HCT116 (cell line): ENCODE data around the gene ADGRD1. TPM values are rescaled to one million over a fixed set of nuclear protein-coding genes. Genes with fewer than 3 reads are reported as not detected.

ENCODE experiments used
- ATAC-seq: fragments of 200-7000 bp; cut with Tn5 transposase; 2 replicates; pipeline ENCODE4 v1.9.1; 2020; ENCODE audit warnings: mild to moderate bottlenecking, moderate library complexity
- BruUV-seq: library from RNA; stranded (reverse); fragments of 400-500 nt; replicated peaks from 2 replicates; lab custom pipeline; 2021; lab: Mats Ljungman, UMichigan
- CTCF ChIA-PET: fragments of 300-600 bp; sonication (Branson Sonifier 250); formaldehyde crosslinking; loops from one replicate; lab custom pipeline; 2021; ENCODE audit warnings: antibody characterized with exemption; lab: Charles Lee
- POLR2A ChIA-PET: fragments of 300-600, 350-600 bp; sonication (Branson Sonifier 250); formaldehyde crosslinking; loops from one replicate; lab custom pipeline; 2021; ENCODE audit warnings: antibody characterized with exemption; lab: Charles Lee
- RAD21 ChIA-PET, 2 experiments: fragments of 300-600 bp; sonication (Branson Sonifier 250); formaldehyde crosslinking; loops; one replicate each; lab custom pipeline; 2023; ENCODE audit warnings: low total read pairs in 2 of 2; ENCODE audit not compliant: uncharacterized antibody in 2 of 2, unreplicated experiment in 2 of 2, low non-redundant PET in 1 of 2; lab: Charles Lee
- DNase-seq: peaks from one replicate; pipeline ENCODE4 v3.0.0-alpha.2; 2010; ENCODE audit warnings: low read depth, low spot score
- H2AFZ ChIP-seq: fragments of 200-600 bp; shearing (Covaris generic), sonication (generic); 2 replicates; pipeline ENCODE4 v1.6.1; 2017; ENCODE audit warnings: low read depth, mixed run types, mixed read lengths, antibody characterized with exemption, low read length; ENCODE audit not compliant: poor library complexity, severe bottlenecking
- H3K27ac ChIP-seq: 2 replicates; pipeline ENCODE4 v1.5.1; 2012; ENCODE audit warnings: low read depth, low read length
- H3K27me3 ChIP-seq: fragments of 200-600 bp; sonication (generic); 2 replicates; pipeline ENCODE4 v1.6.1; 2016; ENCODE audit warnings: mixed run types, low read length, mixed read lengths; ENCODE audit not compliant: insufficient read depth
- H3K36me3 ChIP-seq, 2 experiments: fragments of 200-500 bp in 1 of 2; fragments of 200-600 bp in 1 of 2; sonication (Bioruptor generic) in 1 of 2; sonication (generic) in 1 of 2; 2 replicates each; pipeline versions ENCODE4 v1.5.1 to v1.6.1; 2014 to 2016; ENCODE audit warnings: low read length in 2 of 2, inconsistent platforms in 1 of 2, mixed read lengths in 1 of 2, mixed run types in 1 of 2; ENCODE audit not compliant: insufficient read depth in 2 of 2, control insufficient read depth in 1 of 2
- H3K4me1 ChIP-seq, 2 experiments: fragments of 200-600 bp in 1 of 2; sonication (generic) in 1 of 2; 2 replicates each; pipeline versions ENCODE4 v1.5.1 to v1.6.1; 2012 to 2017; ENCODE audit warnings: low read length in 2 of 2, inconsistent platforms in 1 of 2, mild to moderate bottlenecking in 1 of 2, mixed read lengths in 1 of 2, mixed run types in 1 of 2, moderate library complexity in 1 of 2; ENCODE audit not compliant: insufficient read depth in 2 of 2, control insufficient read depth in 1 of 2
- H3K4me2 ChIP-seq: fragments of 200-600 bp; sonication (generic); 2 replicates; pipeline ENCODE4 v1.6.1; 2017; ENCODE audit warnings: mixed run types, low read length, mixed read lengths
- H3K4me3 ChIP-seq, 2 experiments: fragments of 200-600 bp in 1 of 2; sonication (generic) in 1 of 2; replicated peaks in 1 of 2; 2 replicates each; pipeline ENCODE4 v1.5.1; 2011 to 2016; ENCODE audit warnings: low read length in 2 of 2, control low read depth in 1 of 2, low read depth in 1 of 2, mild to moderate bottlenecking in 1 of 2, mixed read lengths in 1 of 2, mixed run types in 1 of 2
- H3K79me2 ChIP-seq: fragments of 200-600 bp; sonication (generic); 2 replicates; pipeline ENCODE4 v1.6.1; 2017; ENCODE audit warnings: mild to moderate bottlenecking, mixed run types, low read length, moderate library complexity, mixed read lengths; ENCODE audit not compliant: insufficient read depth
- H3K9ac ChIP-seq: fragments of 200-600 bp; sonication (generic); 2 replicates; pipeline ENCODE4 v1.6.1; 2016; ENCODE audit warnings: low read length, mixed read lengths
- H3K9me2 ChIP-seq: fragments of 200-600 bp; sonication (generic), shearing (Covaris generic); 2 replicates; pipeline ENCODE4 v1.6.1; 2017; ENCODE audit warnings: mixed run types, mild to moderate bottlenecking, moderate library complexity; ENCODE audit not compliant: insufficient read depth
- H3K9me3 ChIP-seq, 2 experiments: fragments of 200-500 bp in 1 of 2; fragments of 200-600 bp in 1 of 2; sonication (Bioruptor generic) in 1 of 2; sonication (generic) in 1 of 2; 2 replicates each; pipeline ENCODE4 v1.6.1; 2014 to 2017; ENCODE audit warnings: low read length in 2 of 2, mixed read lengths in 2 of 2, inconsistent platforms in 1 of 2, low read depth in 1 of 2, mild to moderate bottlenecking in 1 of 2, mixed run types in 1 of 2, moderate library complexity in 1 of 2; ENCODE audit not compliant: control insufficient read depth in 1 of 2, insufficient read depth in 1 of 2
- H4K20me1 ChIP-seq: fragments of 200-600 bp; sonication (generic), shearing (Covaris generic); 2 replicates; pipeline ENCODE4 v1.6.1; 2017; ENCODE audit warnings: mixed run types, mild to moderate bottlenecking, moderate library complexity; ENCODE audit not compliant: insufficient read depth
- CBX3 ChIP-seq: IDR thresholded peaks from 2 replicates; pipeline ENCODE4 v1.6.1; 2012; ENCODE audit warnings: low read depth
- EGR1 ChIP-seq: IDR thresholded peaks from 2 replicates; pipeline ENCODE4 v1.6.1; 2012; ENCODE audit warnings: low read depth
- ELF1 ChIP-seq: IDR thresholded peaks from 2 replicates; pipeline ENCODE4 v1.6.1; 2012; ENCODE audit warnings: low read depth, borderline replicate concordance
- POLR2AphosphoS5 ChIP-seq: IDR thresholded peaks from 2 replicates; pipeline ENCODE4 v1.6.1; 2011; ENCODE audit warnings: mild to moderate bottlenecking, low read depth, low read length, moderate library complexity
- RAD21 ChIP-seq: IDR thresholded peaks from 2 replicates; pipeline ENCODE4 v1.6.1; 2012; ENCODE audit warnings: low read depth, mild to moderate bottlenecking
- SP1 ChIP-seq: IDR thresholded peaks from 2 replicates; pipeline ENCODE4 v1.6.1; 2012; ENCODE audit warnings: low read depth
- SRF ChIP-seq: IDR thresholded peaks from 2 replicates; pipeline ENCODE4 v1.6.1; 2012; ENCODE audit warnings: low read depth
- ZFX ChIP-seq: fragments of 450-650 bp; IDR thresholded peaks from 2 replicates; pipeline ENCODE4 v1.6.1; 2017
- intact Hi-C: fragments of 100-400 bp; cut with micrococcal nuclease; formaldehyde crosslinking; loops from 2 replicates; pipeline ENCODE4 v1.10.0; 2022
- total RNA-seq: library from RNA; stranded (reverse); gene quantifications from one replicate; pipeline ENCODE4 v1.2.1, GENCODE V29; 2021; ENCODE audit not compliant: unreplicated experiment
- TF ChIP-seq, protein P1 (sequence below): IDR thresholded peaks from 2 replicates; pipeline ENCODE4 v1.6.1; 2012
- TF ChIP-seq, protein P2 (sequence below): IDR thresholded peaks from 2 replicates; pipeline ENCODE4 v1.6.1; 2011; ENCODE audit warnings: mild to moderate bottlenecking, low read length, moderate library complexity; ENCODE audit not compliant: insufficient replicate concordance; ENCODE audit errors: extremely low read depth

The ADGRD1 gene
- total RNA-seq, 1 experiment from 2014 or later = 0.44 TPM

DNA sequence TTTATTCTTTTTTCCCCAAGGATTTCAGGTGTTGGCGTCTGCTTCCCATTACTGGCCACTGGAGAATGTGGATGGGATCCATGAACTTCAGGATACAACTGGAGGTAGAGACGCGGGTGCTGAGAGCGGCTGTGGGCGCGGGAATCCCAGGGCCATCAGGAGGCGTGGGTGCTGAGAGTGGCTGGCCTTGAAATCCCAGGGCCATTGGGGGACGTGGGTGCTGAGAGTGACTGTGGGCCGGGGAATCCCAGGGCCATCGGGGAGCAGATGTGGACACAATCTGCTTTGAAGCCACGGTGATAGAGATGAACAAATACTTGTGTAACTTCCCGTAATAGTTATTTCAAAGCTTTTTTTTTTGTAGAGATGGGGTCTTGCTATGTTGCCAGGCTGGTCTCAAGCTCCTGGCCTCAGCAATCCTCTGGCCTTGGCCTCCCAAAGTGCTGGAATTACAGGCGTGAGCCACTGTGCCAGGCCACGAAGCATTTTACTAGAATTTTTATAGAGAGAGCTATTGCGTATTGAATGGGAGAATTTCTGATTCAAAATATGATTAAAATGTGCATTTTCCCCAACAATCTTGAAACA, 12.8 kb downstream of the ADGRD1 start:
- H3K4me1 ChIP-seq = no peaks in the 10 kb centered on the region
- DNase-seq = no peak
- no TSS peak for BruUV-seq
- no peaks in the 10 kb centered on the region for H3K9me3 ChIP-seq
- no peaks in the 10 kb centered on the region for H3K79me2 ChIP-seq
- TF ChIP-seq ZFX (no peak), ELF1 (no peak), SP1 (no peak), CBX3 (no peak), RAD21 (no peak)
- TF ChIP-seq, protein P1, sequence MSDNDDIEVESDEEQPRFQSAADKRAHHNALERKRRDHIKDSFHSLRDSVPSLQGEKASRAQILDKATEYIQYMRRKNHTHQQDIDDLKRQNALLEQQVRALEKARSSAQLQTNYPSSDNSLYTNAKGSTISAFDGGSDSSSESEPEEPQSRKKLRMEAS = no peak
- H3K27me3 ChIP-seq = peaks cover 38% of the 10 kb centered on the region
- intact Hi-C loops = no loop called here
- no peaks in the 10 kb centered on the region for H4K20me1 ChIP-seq
- no peak overlapping the region for H3K4me2 ChIP-seq
- no peaks in the 10 kb centered on the region for H3K36me3 ChIP-seq
- H3K9me2 ChIP-seq = no peaks in the 10 kb centered on the region
- no peak overlapping the region for H2AFZ ChIP-seq
- POLR2A ChIA-PET = no interaction called here
- RAD21 ChIA-PET = no interaction called here
- no peak overlapping the region for H3K4me3 ChIP-seq
- H3K9ac ChIP-seq = no peak overlapping the region
- H3K27ac ChIP-seq = no peak overlapping the region
- ATAC-seq = no peak
- CTCF ChIA-PET = no interaction called here

DNA sequence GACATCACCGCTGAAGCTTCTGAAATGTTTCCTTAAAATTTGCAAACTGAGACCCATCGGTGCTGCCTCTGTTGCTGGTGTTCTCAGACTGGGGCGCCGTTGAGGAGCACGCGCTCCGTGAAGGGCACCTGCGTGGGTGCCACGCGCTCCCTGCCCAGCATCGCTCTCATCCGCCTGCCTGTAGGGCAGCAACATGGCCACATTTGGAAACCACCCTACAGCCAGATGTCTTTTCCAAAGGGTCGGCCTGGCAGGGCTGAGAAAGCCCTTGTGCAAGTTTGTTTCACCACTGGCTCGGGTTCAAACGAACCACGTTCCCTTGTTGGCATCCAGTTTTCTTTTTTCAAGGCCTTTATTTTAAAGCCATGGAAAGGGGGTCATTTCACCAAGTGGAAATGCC, 13.9 kb downstream of the ADGRD1 start:
- TF ChIP-seq POLR2AphosphoS5 (no peak), SRF (no peak), EGR1 (no peak)
- TF ChIP-seq, protein P2, sequence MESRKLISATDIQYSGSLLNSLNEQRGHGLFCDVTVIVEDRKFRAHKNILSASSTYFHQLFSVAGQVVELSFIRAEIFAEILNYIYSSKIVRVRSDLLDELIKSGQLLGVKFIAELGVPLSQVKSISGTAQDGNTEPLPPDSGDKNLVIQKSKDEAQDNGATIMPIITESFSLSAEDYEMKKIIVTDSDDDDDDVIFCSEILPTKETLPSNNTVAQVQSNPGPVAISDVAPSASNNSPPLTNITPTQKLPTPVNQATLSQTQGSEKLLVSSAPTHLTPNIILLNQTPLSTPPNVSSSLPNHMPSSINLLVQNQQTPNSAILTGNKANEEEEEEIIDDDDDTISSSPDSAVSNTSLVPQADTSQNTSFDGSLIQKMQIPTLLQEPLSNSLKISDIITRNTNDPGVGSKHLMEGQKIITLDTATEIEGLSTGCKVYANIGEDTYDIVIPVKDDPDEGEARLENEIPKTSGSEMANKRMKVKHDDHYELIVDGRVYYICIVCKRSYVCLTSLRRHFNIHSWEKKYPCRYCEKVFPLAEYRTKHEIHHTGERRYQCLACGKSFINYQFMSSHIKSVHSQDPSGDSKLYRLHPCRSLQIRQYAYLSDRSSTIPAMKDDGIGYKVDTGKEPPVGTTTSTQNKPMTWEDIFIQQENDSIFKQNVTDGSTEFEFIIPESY = no peak
- TF ChIP-seq, protein P1 = no peak
- TF ChIP-seq, all 23 proteins: peak for 0
- ChIA-PET RAD21 (no interaction called here), POLR2A (no interaction called here), CTCF (no interaction called here)
- Histone ChIP-seq H3K9ac (no peak overlapping the region), H3K9me3 (no peaks in the 10 kb centered on the region), H4K20me1 (no peaks in the 10 kb centered on the region), H3K27me3 (peaks cover 33% of the 10 kb centered on the region), H3K4me3 (no peak overlapping the region), H3K4me2 (no peak overlapping the region), H3K79me2 (no peaks in the 10 kb centered on the region), H3K4me1 (no peaks in the 10 kb centered on the region), H3K27ac (no peak overlapping the region), H3K36me3 (no peaks in the 10 kb centered on the region), H3K9me2 (no peaks in the 10 kb centered on the region), H2AFZ (no peak overlapping the region)
- no peak for DNase-seq
- BruUV-seq = no TSS peak
- intact Hi-C loops = no loop called here
- no peak for ATAC-seq
